ENCODE results near the gene PSMB7. TPM values are rescaled to one million over a fixed set of nuclear protein-coding genes. Genes with fewer than 3 reads are reported as not detected.

PSMB7 gene
- 240 and 317 TPM in 2 replicates for total RNA-seq (2014; rRNA removed)
- 361 TPM for polyA plus RNA-seq (2012)

DNA sequence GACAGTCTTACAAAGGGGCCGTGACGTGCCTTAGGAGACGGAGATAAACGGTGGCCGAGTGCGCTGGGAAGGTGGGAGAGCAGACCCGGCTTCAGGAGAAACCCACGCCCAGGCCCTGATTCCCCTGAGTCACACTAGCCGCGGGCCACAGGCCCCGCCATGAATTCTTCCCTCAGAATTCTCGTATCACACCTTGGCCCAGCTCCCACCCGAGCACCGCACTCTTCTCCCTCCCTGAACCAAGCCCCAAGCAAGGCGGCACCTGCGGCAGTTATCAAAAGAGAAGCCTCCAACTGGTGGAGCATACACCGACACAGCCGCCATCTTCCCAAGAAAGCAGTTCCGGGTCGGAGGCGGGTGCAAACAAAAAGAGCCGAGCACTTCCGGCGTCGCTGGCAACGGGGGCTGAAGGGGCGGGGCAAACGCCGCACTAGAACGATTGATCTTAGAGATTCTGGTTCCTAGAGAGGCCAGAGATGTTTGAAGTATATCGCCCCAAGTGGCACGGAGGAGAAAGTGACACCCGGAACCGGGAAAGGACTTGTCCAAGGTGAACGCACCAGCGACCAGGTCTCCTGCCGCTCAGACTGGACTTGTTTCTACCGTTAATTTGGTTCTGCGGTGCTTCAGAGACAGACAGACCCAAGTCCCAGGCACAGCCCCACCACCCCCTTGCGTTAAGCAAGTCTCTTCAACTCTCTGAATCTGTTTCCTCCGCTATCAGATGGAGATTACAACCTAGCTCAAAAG, at the start of gene PSMB7:
TSS of gene PSMB7 (minus strand) at position 341 of the 750 bp plus-strand sequence. CDS start at position 324, 17 bp downstream.
- DNase-seq (ENCODE audit: low read depth), result peak; percentile 93

DNA sequence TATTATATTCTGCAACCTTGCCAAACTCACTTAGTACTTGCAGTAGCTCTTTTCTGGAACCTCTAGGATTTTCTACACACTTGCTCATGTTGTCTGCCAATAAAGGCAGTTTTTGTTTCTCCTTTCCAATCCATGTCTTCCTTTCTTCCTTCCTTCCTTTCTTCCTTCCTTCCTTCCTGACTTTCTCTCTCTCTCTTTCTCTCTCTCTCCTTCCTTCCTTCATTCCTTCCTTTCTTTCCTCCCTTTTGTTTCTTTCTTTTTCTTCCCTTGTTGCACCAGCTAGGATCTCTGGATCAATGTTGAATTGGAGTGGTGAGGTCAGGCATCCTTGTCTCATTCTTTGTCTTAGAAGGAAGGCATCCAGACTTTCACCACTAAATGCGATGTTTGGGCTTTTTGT, 47.5 kb upstream of the PSMB7 start:
- DNase-seq (ENCODE audit: low read depth), result no peak

DNA sequence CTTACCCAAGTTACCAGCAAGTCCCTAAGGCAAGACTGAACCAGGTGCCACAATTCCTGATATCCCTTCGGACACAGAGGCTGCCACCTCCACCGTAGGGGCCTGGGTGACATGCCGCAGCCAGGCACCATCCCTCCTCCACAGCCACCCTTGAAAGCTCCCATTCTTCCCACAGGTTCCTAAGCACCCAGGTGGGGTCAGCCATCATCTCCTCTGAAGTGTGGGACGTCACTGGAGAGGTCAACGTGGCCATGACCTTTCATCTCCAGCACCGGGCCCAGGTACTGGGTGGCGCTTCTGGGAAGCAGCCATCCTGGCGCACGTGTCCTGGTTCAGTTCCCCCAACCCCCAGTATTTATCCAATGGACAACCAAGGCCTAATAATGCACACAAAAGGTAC, 43.2 kb upstream of the PSMB7 start:
- DNase-seq (ENCODE audit: low read depth), result no peak

DNA sequence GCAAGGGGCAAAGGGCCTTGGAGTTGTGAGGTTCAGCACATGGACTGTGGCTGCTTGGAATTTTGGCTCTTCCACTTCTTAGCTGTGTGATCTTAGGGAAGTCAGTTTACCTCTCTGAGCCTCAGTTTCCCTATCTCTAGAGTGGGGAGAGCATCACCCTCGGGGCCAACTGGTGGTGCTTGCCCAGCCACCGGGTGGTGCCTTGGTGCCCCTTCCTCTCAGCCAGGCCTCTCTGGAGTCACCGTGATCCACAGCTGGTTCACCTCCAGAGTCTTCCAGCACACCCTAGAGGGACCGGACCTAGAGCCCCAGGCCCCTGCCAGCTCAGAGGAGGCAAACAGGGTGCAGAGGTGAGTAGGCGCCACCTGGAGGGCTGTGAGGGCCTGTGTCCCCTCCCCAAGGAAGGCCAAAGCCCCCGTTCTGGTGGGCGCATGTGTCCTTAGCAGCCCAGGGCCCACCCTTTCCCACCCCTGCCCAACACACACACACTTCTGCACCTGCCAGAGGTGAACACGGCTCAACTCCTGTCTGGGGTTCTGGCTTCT, 42.7 kb upstream of the PSMB7 start:
- DNase-seq (ENCODE audit: low read depth), result no peak

DNA sequence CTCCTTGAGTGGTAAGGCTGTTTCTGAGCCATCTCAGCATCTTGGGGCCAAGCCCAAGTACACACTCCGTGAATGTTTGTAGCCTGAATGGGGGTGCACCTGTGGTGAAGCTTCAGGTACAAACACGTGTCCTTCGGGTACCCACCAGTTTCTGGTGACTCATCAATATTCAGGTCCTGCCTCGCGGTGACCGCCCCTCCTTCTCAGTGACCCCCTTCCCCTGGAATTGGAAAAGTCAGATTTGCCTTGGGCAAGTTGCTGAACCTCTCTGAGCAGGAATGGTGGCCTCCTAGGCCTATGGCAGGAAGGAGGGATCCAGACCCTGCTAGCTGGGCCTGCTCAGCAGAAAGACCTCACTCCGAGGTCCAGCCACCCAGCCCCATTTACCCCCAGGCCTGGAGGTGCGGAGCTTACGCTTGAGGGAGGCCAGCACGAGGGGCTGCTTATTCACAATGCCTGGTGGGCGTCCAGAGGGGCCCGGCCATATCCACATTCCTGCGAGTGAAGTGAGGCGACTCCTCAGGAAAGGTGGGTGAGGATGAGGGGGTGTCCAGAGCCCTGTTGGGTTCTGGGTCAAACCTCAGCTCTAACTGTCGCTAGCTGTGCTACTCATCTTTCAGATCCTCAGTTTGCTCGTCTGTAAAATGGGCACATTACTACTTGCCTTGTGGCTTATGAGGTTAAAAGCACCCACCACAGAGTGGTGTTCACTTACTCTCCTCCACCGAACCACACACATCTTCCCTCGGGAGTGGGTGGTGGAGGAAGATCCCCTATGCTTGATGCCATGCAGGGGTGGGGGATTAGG, 42.0 kb upstream of the PSMB7 start:
- no peak for DNase-seq (ENCODE audit: low read depth)

DNA sequence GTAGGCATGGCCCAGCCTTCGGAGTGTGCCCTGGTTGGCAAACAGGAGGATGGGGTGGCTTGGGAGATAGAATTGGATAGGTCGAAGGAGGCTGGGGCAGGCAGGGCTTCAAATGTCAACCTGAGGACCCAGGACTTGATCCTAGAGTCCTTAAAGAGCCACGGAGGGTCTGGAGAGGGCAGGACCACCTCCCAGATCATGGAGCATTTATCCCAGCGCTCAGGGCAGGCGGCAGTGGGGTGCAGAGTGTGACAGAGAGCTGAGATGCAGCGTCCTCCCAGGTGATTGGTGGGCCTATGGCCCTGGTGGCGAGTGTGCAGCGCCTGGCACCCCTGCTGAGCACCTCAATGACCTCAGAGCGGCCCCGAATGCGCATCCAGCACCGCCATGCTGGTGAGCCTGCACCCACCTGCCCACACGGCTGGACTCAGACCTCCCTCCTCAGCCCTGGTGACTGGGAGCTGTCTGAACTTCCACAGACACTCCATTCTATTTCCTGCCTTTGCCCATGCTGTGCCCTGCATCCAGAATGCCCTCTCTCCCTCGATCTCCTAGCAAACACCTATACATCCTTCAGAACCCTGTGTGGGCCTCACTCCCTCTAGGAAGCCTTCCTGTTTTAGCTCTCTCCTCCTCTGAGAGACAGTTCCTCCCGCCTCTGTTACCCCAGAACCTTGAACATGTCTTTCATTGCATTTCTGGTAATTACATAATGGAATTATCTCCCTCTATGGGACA, 41.3 kb upstream of the PSMB7 start:
- no peak for DNase-seq (ENCODE audit: low read depth)

DNA sequence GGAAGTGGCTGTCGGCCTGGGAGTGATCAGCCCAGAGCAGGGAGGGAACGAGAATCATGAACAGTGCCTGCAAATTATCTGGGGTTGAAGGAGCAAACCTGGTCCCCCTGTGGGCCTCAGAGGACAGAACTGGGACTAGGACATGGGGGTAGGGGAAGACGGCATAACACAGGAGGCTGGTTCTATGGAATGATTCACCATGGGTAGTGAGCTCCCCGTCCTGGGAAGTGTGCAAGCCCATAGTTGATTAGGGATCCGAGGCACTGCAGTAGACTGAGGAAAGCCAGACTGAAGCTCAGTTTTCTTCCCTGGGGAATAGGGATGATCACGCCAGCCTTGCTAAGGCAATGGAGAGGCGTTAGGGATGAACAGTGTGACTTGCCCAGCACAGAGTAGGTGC, 40.6 kb upstream of the PSMB7 start:
- DNase-seq (ENCODE audit: low read depth), result no peak

DNA sequence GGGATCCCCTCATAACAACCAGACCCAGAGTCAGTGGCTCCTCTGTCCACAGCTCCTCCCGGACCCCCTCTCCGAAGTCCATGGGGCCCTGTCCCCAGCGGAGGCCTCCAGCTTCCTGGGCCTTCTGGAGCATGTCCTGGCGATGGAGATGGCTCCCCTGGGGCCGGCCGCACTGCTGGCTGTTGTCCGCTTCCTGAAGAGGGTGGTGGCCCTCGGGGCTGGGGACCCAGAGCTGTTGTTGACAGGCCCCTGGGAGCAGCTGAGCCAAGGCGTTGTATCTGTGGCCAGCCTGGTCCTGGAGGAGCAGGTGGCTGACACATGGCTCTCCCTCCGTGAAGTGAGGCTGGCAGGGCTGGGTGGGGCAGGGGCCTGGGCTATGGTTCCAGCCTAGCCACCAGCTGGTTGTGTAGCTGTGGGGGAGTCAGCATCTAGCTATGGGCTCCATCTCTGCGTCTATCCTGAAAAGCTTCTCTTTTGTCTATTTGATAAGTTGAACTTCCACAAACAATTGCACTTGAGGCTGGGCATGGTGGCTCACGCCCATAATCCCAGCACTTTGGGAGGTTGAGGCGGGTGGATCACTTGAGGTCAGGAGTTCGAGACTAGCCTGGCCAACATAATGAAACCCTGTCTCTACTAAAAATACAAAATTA, 39.7 kb upstream of the PSMB7 start:
- DNase-seq (ENCODE audit: low read depth), result no peak

DNA sequence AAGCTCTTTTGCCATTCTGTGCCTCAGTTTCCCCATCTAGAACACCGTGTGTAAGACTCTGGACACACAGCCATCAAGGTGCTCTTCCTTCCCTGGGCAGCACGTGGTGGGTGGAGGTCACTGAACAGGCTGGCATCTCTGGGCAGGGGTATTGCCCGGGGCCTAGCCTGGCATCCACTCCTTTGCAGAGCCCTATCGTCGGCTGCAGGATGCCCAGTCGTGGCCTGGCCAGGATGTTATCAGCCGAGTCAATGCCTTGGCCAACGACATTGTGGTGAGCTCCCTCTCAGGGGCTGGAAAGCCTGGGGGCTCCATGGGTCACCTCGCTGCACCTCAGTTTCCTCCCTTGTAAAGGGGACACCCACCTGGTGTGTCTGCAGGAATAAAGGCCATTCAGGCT, 39.1 kb upstream of the PSMB7 start:
- no peak for DNase-seq (ENCODE audit: low read depth)

DNA sequence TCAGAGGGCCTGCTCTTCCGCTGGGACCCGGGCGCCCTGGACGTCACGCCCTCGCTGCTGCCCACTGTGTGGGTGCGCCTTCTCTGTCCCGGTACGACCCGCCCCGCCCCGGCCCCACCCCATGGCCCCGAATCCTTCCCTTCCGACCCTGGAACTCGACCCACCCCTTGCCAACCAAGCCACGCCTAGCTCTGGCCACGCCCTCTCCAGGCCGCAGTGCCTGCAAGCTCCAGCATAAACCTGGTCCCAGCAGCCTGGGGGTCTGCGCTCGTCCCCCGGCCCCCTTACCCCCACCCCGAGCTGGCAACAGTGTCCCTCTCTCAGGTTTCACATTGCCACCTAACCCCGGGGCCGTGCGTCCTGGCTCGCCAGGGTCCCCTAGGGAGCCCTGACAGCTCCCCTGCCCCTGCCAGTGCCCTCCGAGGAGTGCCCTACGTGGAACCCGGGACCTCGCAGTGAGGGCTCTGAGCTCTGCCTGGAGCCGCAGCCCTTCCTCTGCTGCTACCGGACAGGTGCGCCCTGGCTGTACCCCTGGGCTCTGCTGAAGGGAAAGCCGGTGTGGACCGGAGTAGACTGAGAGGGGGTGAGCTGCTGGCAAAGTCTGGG, 38.4 kb upstream of the PSMB7 start:
- no peak for DNase-seq (ENCODE audit: low read depth)

DNA sequence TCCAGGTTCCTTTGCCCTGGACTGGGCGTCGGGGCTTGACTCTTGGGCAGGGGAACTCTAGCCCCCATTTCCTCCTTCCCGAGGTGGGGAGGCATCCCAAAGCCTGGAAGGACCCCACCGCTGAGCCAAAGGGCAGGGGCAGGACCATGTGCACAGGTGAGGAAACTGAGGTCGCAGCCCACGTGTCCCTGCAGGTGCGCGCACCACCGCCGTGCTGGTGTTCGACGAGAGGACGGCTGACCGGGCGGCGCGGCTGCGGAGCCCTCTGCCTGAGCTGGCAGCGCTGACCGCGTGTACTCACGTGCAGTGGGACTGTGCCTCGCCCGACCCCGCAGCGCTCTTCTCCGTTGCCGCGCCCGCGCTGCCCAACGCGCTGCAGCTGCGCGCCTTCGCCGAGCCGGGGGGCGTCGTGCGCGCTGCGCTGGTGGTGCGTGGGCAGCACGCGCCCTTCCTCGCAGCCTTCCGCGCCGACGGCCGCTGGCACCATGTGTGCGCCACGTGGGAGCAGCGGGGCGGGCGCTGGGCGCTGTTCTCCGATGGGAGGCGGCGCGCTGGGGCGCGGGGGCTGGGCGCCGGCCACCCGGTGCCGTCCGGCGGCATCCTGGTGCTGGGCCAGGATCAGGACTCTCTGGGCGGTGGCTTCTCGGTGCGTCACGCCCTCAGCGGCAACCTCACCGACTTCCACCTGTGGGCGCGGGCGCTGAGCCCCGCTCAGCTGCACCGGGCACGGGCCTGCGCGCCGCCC, 37.8 kb upstream of the PSMB7 start:
- no peak for DNase-seq (ENCODE audit: low read depth)

DNA sequence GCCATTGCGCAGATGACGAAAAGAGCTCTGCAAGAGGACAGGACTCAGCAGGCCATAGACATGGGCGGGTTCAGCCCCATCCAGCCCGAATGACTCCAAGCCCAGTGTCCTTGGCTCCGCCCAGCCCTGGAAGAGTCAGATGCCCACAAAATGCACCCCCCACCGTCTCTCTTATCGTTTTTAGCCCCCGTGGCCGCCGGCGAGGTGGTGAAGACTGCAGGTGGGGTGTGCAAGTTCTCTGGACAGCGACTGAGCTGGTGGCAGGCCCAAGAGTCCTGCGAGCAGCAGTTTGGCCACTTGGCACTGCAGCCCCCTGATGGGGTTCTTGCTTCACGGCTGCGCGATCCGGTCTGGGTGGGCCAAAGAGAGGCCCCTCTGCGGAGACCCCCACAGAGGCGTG, 37.1 kb upstream of the PSMB7 start:
- DNase-seq (ENCODE audit: low read depth), result no peak

DNA sequence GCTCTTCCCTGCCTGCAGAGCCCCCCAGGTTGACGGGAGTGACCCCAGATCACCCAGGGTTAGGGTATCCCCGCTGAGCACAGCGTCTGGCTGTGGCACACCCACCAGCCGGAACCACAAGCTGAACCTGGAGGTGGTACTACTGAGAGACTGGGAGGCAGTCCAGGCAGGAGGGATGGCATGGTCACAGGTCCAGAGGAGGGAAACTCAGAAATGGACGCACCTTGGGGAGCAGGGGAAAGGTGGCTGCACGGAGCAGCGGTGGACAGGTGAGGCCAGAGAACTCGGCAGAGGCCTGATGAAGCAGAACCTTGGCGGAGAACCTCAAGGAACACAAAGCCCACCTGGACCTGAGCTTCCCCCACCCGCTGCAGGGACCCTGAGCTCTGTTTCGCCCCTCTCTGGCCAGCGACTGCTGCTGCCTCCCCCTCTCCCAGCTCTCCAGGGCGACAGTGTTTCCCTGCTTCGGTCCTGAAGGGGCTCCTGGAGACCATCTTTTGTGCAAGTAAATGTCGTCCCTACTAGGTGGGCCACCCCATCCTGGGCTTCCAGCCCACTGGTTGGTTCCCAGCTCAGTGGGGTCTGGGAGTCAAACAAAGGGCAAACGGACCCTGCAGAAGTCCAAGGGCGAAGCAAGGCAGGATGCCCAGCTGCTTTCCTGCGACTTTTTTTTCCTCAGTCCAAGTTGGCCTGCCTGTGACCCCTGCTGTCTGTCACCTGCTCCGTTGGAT, 35.9 kb upstream of the PSMB7 start:
- no peak for DNase-seq (ENCODE audit: low read depth)

DNA sequence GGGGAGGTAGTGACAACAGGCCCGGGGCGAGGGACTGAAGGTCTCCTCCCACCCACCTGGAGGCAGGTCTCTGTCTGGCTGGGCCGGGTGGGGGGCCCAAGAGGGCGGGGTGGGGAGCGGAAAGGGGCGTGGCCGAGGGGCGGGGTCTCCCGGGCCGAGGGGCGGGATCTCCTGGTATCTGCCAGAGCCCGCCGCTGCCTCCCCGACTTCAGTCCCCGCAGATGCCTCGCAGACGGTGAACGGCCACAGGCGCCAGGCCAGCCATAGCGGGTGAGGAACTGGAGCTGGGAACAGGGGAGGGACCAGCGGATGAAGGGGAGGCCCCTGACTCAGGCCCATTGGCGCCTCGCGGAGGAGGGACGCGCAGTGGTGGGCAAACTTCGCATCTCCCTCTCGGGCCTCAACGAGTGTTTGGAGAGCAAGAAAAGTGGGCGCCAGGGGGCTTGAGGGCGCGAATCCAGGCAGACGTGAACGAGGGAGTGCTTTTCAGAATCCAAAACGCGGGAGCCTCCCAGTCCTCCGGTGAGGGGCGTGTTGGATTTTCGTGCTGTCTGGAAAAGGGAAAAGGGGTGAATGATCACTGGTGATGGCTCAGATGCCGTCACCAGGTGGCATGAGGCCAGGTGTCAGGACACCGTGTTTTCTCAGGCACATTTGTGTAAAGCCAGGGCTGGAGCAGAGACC, 35.1 kb upstream of the PSMB7 start, which contains the start of gene ADGRD2:
TSS of gene ADGRD2 (plus strand) at position 211 of the 684 bp plus-strand sequence. CDS start 1,216 bp downstream, outside the sequence.
- DNase-seq (ENCODE audit: low read depth), result no peak

DNA sequence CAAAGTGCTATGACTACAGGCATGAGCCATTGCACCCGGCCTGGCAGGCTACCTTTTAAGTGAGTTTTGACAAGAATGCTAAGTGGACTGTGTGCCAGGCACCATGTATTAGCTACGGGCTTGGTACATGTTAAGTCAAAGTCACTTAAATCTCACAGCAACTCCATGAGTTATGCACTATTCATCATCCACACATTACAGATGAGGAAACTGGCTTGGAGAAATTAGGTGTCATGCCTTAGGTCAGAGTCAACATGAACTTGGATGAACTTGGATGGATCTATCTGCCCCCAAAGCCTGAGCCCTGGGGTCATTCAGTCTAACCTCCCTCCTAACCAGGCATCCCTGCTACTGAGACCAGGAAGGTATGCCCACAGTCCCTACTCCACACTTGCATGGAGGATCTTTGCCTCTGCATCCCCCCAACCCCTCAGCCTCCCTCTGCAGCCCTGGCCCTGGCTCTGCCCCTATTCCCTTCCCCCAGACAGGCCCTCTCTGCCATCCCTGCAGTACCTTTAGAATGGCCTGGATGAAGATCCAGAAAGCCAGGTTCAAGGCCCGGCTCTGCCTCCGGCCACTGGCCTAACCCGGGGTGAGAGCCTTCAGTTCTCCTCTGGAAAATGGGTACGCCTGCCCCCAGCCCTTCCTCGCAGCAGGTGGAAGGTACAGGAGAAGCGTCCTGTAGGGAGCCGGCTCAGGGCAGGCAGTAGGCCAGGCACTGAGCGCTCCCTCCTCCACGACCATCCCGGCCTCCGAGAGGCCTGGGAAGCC, 34.3 kb upstream of the PSMB7 start:
- no peak for DNase-seq (ENCODE audit: low read depth)

DNA sequence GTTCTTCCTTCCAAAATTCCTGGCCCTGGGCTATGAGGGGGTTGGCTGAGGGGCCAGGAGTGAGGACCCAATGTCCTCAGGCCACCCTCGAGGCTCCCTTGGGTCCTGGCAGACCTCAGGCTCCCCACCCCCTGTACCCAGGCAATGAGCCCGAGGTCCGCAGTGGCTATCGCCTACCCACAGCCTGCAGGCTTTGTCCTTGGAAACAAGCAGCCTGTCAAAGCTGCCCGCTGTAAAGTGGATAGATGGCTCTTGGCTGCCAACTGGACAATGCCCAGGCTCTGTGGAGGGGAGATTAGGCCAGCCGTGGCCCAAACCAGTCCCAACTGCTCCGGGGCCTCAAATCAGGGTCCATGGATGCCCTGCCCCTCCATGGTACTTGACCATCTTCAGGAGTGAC, 32.8 kb upstream of the PSMB7 start:
- DNase-seq (ENCODE audit: low read depth), result no peak

DNA sequence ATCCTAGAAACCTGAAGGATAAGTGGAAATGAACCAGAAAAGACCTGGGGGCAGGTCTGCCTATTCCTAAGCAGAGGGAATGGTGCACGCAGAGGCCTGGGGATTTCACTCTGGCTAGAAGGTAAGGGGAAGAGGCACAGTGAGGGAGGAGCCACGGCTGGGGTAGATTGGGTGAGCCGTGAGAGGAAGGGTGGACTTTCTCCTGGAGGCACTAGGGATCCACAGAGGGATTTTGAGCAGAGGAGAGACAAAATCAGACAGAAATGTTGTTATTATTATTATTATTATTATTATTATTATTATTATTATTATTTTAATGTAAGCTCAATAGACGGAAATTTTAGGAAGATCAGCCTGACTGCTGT, 32.0 kb upstream of the PSMB7 start:
- no peak for DNase-seq (ENCODE audit: low read depth)

DNA sequence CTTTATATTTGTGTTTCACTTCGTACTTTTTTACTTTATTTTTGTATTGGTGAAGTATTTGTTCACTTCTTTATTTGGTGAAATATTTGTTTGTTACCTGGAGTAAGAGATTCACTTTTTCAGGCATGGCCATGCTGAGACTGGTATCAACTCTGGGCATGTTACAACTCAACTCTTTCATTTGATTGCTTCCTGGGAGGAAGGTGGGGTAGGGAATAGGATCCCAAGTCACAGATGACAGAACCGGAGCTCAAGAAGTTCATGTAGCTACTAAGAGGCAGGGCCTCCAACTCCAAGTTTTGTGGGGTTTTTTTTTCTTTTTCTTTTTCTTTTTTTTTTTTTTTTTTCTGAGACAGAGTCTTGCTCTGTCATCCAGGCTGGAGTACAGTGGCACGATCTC, 28.9 kb upstream of the PSMB7 start:
- no peak for DNase-seq (ENCODE audit: low read depth)
